HEK293 (cell line): Measurements from ENCODE around the gene USF1.

Source experiments
- CTCF ChIA-PET: fragments of 350-600 bp; formaldehyde crosslinking; extraction: SDS; loops from one replicate; lab custom pipeline; 2021; ENCODE audit warnings: antibody characterized with exemption; lab: Yijun Ruan, JAX
- POLR2A ChIA-PET: fragments of 300-600 bp; formaldehyde crosslinking; extraction: SDS; loops from one replicate; lab custom pipeline; 2020; ENCODE audit warnings: antibody characterized with exemption, inconsistent platforms; lab: Yijun Ruan, JAX
- H3K27ac ChIP-seq: fragments of 200-500 bp; sonication (Bioruptor generic); 2 replicates; pipeline ENCODE4 v1.5.1; 2014; ENCODE audit warnings: low read depth, low read length, control low read depth, inconsistent platforms; ENCODE audit errors: extremely low read depth
- H3K36me3 ChIP-seq, 2 experiments: fragments of 200-500 bp in 1 of 2; sonication (Bioruptor generic) in 1 of 2; 1 replicate in 1 of 2; 2 replicates in 1 of 2; pipeline ENCODE4 v1.5.1; 2014 to 2017; ENCODE audit warnings: inconsistent platforms in 2 of 2, low read length in 2 of 2; ENCODE audit not compliant: control insufficient read depth in 2 of 2, insufficient read depth in 1 of 2
- H3K4me1 ChIP-seq: fragments of 200-500 bp; sonication (Bioruptor generic); 2 replicates; pipeline ENCODE4 v1.5.1; 2014; ENCODE audit warnings: mild to moderate bottlenecking, low read length, inconsistent platforms; ENCODE audit not compliant: control insufficient read depth, insufficient read depth
- H3K4me3 ChIP-seq: 2 replicates; pipeline ENCODE4 v1.5.1; 2011; ENCODE audit warnings: low read depth, mild to moderate bottlenecking, control low read depth, low read length, moderate library complexity
- H3K9me3 ChIP-seq: fragments of 200-500 bp; sonication (Bioruptor generic); 2 replicates; pipeline ENCODE4 v1.5.1; 2014; ENCODE audit warnings: low read depth, low read length, inconsistent platforms; ENCODE audit not compliant: control insufficient read depth, insufficient read depth
- CTCF ChIP-seq: fragments of 450-650 bp; formaldehyde crosslinking; IDR thresholded peaks from 2 replicates; pipeline ENCODE4 v1.5.1; 2016; ENCODE audit warnings: missing biosample characterization, missing genetic modification characterization
- HOXA7 ChIP-seq: sonication (generic); formaldehyde crosslinking; IDR thresholded peaks from 2 replicates; pipeline ENCODE4 v1.8.1; 2022; ENCODE audit warnings: missing genetic modification reagents, borderline replicate concordance
- KLF1 ChIP-seq: fragments of 450-650 bp; formaldehyde crosslinking; IDR thresholded peaks from 2 replicates; pipeline ENCODE4 v1.5.1; 2016; ENCODE audit warnings: missing biosample characterization, missing genetic modification characterization
- ZBTB10 ChIP-seq: fragments of 450-650 bp; formaldehyde crosslinking; IDR thresholded peaks from 2 replicates; pipeline ENCODE4 v1.5.1; 2016; ENCODE audit warnings: missing biosample characterization, missing genetic modification characterization
- ZBTB17 ChIP-seq: fragments of 450-650 bp; formaldehyde crosslinking; IDR thresholded peaks from 2 replicates; pipeline ENCODE4 v1.5.1; 2016; ENCODE audit warnings: missing biosample characterization, missing genetic modification characterization
- ZBTB20 ChIP-seq: fragments of 450-650 bp; formaldehyde crosslinking; IDR thresholded peaks from 2 replicates; pipeline ENCODE4 v1.5.1; 2016; ENCODE audit warnings: missing biosample characterization, missing genetic modification characterization
- ZIC2 ChIP-seq: fragments of 450-650 bp; formaldehyde crosslinking; IDR thresholded peaks from 2 replicates; pipeline ENCODE4 v1.5.1; 2016; ENCODE audit warnings: missing biosample characterization, missing genetic modification characterization
- ZNF211 ChIP-seq: fragments of 450-650 bp; formaldehyde crosslinking; IDR thresholded peaks from 2 replicates; pipeline ENCODE4 v1.5.1; 2016; ENCODE audit warnings: low read depth, missing biosample characterization, missing genetic modification characterization
- ZNF266 ChIP-seq: fragments of 450-650 bp; formaldehyde crosslinking; IDR thresholded peaks from 2 replicates; pipeline ENCODE4 v1.5.1; 2016; ENCODE audit warnings: missing biosample characterization, missing genetic modification characterization, low read depth
- ZNF354C ChIP-seq: fragments of 450-650 bp; formaldehyde crosslinking; IDR thresholded peaks from 2 replicates; pipeline ENCODE4 v1.5.1; 2016; ENCODE audit warnings: missing biosample characterization, missing genetic modification characterization, low read depth, borderline replicate concordance
- ZNF521 ChIP-seq: fragments of 450-650 bp; formaldehyde crosslinking; IDR thresholded peaks from 2 replicates; pipeline ENCODE4 v1.5.1; 2017; ENCODE audit warnings: missing biosample characterization, mild to moderate bottlenecking, missing genetic modification characterization
- ZNF548 ChIP-seq: fragments of 450-650 bp; formaldehyde crosslinking; IDR thresholded peaks from 2 replicates; pipeline ENCODE4 v1.5.1; 2016; ENCODE audit warnings: missing biosample characterization, missing genetic modification characterization
- ZSCAN23 ChIP-seq: fragments of 450-650 bp; formaldehyde crosslinking; IDR thresholded peaks from 2 replicates; pipeline ENCODE4 v1.5.1; 2016; ENCODE audit warnings: missing biosample characterization, missing genetic modification characterization
- TF ChIP-seq, protein P1 (sequence below): fragments of 450-650 bp; formaldehyde crosslinking; IDR thresholded peaks from 2 replicates; pipeline ENCODE4 v1.5.1; 2016; ENCODE audit warnings: missing biosample characterization, missing genetic modification characterization
- TF ChIP-seq, protein P2 (sequence below): fragments of 450-650 bp; formaldehyde crosslinking; IDR thresholded peaks from 2 replicates; pipeline ENCODE4 v1.5.1; 2016; ENCODE audit warnings: missing biosample characterization, missing genetic modification characterization, borderline replicate concordance
- TF ChIP-seq, protein P3 (sequence below): fragments of 450-650 bp; formaldehyde crosslinking; IDR thresholded peaks from 2 replicates; pipeline ENCODE4; 2016; ENCODE audit warnings: missing biosample characterization, missing genetic modification characterization

Gene USF1

GRCh38 chr1:161073474-161074121 is 27.8 kb upstream of the USF1 start:
- Histone ChIP-seq H3K4me3 (peak overlapping the region; percentile 39), H3K36me3 (peaks cover 0 to 13% of the 10 kb centered on the region in 2 experiments; a peak in 1 of 3 replicates), H3K4me1 (no peaks in the 10 kb centered on the region), H3K9me3 (no peaks in the 10 kb centered on the region), H3K27ac (no peak overlapping the region)
- CTCF ChIA-PET, result interaction anchor here (0.6 to 6.1 kb wide), 3 partner anchors 23 to 129 kb away, joined by 3 to 56 read pairs (median 4); partner anchors contain the start of genes KLHDC9 and USF1
- POLR2A ChIA-PET, result no interaction called here
- TF ChIP-seq, protein P1, sequence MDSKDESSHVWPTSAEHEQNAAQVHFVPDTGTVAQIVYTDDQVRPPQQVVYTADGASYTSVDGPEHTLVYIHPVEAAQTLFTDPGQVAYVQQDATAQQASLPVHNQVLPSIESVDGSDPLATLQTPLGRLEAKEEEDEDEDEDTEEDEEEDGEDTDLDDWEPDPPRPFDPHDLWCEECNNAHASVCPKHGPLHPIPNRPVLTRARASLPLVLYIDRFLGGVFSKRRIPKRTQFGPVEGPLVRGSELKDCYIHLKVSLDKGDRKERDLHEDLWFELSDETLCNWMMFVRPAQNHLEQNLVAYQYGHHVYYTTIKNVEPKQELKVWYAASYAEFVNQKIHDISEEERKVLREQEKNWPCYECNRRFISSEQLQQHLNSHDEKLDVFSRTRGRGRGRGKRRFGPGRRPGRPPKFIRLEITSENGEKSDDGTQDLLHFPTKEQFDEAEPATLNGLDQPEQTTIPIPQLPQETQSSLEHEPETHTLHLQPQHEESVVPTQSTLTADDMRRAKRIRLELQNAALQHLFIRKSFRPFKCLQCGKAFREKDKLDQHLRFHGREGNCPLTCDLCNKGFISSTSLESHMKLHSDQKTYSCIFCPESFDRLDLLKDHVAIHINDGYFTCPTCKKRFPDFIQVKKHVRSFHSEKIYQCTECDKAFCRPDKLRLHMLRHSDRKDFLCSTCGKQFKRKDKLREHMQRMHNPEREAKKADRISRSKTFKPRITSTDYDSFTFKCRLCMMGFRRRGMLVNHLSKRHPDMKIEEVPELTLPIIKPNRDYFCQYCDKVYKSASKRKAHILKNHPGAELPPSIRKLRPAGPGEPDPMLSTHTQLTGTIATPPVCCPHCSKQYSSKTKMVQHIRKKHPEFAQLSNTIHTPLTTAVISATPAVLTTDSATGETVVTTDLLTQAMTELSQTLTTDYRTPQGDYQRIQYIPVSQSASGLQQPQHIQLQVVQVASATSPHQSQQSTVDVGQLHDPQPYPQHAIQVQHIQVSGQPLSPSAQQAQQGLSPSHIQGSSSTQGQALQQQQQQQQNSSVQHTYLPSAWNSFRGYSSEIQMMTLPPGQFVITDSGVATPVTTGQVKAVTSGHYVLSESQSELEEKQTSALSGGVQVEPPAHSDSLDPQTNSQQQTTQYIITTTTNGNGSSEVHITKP, result 0 out of 2 replicates have a peak, but pooled peaks have one; percentile 11
- TF ChIP-seq ZBTB17 (tag by site-specific recombination) (peak; percentile 33; the same call in 1 of the 2 replicates), ZBTB20 (tag by site-specific recombination) (peak; percentile 37; the same call in 1 of the 2 replicates), KLF1 (tag by site-specific recombination) (peak; percentile 50; the same call in 1 of the 2 replicates), ZIC2 (tag by site-specific recombination) (0 out of 2 replicates have a peak, but pooled peaks have one; percentile 8), ZBTB10 (tag by site-specific recombination) (no peak), CTCF (tag by site-specific recombination) (peak; percentile 63)
- TF ChIP-seq, protein P2, sequence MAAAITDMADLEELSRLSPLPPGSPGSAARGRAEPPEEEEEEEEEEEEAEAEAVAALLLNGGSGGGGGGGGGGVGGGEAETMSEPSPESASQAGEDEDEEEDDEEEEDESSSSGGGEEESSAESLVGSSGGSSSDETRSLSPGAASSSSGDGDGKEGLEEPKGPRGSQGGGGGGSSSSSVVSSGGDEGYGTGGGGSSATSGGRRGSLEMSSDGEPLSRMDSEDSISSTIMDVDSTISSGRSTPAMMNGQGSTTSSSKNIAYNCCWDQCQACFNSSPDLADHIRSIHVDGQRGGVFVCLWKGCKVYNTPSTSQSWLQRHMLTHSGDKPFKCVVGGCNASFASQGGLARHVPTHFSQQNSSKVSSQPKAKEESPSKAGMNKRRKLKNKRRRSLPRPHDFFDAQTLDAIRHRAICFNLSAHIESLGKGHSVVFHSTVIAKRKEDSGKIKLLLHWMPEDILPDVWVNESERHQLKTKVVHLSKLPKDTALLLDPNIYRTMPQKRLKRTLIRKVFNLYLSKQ (tag by site-specific recombination), result no peak
- TF ChIP-seq, all 188 proteins: peak for 6

- no peak overlapping the region for H3K27ac ChIP-seq
- TF ChIP-seq ZNF548 (no peak), HOXA7 (CRISPR knock-in tag) (no peak), ZNF211 (tag by site-specific recombination) (no peak), ZNF354C (tag by site-specific recombination) (no peak), ZNF521 (tag by site-specific recombination) (no peak), ZSCAN23 (tag by site-specific recombination) (no peak), ZNF266 (tag by site-specific recombination) (no peak)
- TF ChIP-seq, protein P3, sequence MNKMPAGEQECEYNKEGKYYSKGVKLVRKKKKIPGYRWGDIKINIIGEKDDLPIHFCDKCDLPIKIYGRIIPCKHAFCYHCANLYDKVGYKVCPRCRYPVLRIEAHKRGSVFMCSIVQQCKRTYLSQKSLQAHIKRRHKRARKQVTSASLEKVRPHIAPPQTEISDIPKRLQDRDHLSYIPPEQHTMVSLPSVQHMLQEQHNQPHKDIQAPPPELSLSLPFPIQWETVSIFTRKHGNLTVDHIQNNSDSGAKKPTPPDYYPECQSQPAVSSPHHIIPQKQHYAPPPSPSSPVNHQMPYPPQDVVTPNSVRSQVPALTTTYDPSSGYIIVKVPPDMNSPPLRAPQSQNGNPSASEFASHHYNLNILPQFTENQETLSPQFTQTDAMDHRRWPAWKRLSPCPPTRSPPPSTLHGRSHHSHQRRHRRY, result no peak
- TF ChIP-seq, all 188 proteins: peak for 0
- CTCF ChIA-PET, result interaction anchor here (1.1 to 6.1 kb wide), 4 partner anchors 9 to 75 kb away, joined by 3 to 56 read pairs (median 4); partner anchors contain the start of genes KLHDC9 and USF1
- POLR2A ChIA-PET, result no interaction called here
- Histone ChIP-seq H3K4me3 (peak overlapping the region; percentile 39), H3K36me3 (peaks cover 0 to 13% of the 10 kb centered on the region in 2 experiments; a peak in 1 of 3 replicates), H3K9me3 (no peaks in the 10 kb centered on the region), H3K4me1 (no peaks in the 10 kb centered on the region)
Observed at GRCh38 chr1:161072751-161073449, 27.1 kb upstream of the USF1 start.
